Kidney glomerular epithelial cell (primary cell): Measurements from ENCODE around the gene CRISPLD2.

Source experiments
- DNase-seq: peaks from one replicate; lab custom pipeline; 2025; lab: John Stamatoyannopoulos, UW

The CRISPLD2 gene

GRCh38 chr16:84884246-84884595 lies 64.4 kb downstream of the CRISPLD2 start:
- no peak for DNase-seq

GRCh38 chr16:84884596-84885341 lies 65.0 kb downstream of the CRISPLD2 start:
- DNase-seq = no peak

- DNase-seq = no peak
These were observed 65.6 kb downstream of the CRISPLD2 start for GRCh38 chr16:84885342-84885910.

GRCh38 chr16:84886497-84887090 lies 66.8 kb downstream of the CRISPLD2 start:
- no peak for DNase-seq

GRCh38 chr16:84887207-84887606 lies 67.4 kb downstream of the CRISPLD2 start:
- no peak for DNase-seq

- no peak for DNase-seq
These were observed 68.7 kb downstream of the CRISPLD2 start for GRCh38 chr16:84888450-84888849.

- DNase-seq = no peak
These were observed 69.3 kb downstream of the CRISPLD2 start for GRCh38 chr16:84889066-84889465.

- DNase-seq = no peak
These were observed 70.6 kb downstream of the CRISPLD2 start for GRCh38 chr16:84890427-84890826.

- DNase-seq = no peak
These were observed 71.5 kb downstream of the CRISPLD2 start for GRCh38 chr16:84891149-84891795.

- no peak for DNase-seq
These were observed 72.3 kb downstream of the CRISPLD2 start for GRCh38 chr16:84892097-84892496.

GRCh38 chr16:84893467-84893848 lies 73.7 kb downstream of the CRISPLD2 start:
- no peak for DNase-seq

GRCh38 chr16:84893849-84894599 lies 74.2 kb downstream of the CRISPLD2 start:
- no peak for DNase-seq

- DNase-seq = no peak
These were observed 75.2 kb downstream of the CRISPLD2 start for GRCh38 chr16:84895016-84895415.

- DNase-seq = no peak
These were observed 77.1 kb downstream of the CRISPLD2 start for GRCh38 chr16:84896847-84897246.

- no peak for DNase-seq
These were observed 78.2 kb downstream of the CRISPLD2 start for GRCh38 chr16:84897911-84898377.

GRCh38 chr16:84898447-84898846 lies 78.7 kb downstream of the CRISPLD2 start:
- no peak for DNase-seq

GRCh38 chr16:84899414-84899813 lies 79.6 kb downstream of the CRISPLD2 start:
- no peak for DNase-seq

GRCh38 chr16:84905965-84906460 lies 86.2 kb downstream of the CRISPLD2 start:
- no peak for DNase-seq

GRCh38 chr16:84907051-84907450 lies 87.3 kb downstream of the CRISPLD2 start:
- DNase-seq = no peak

GRCh38 chr16:84907575-84907974 lies 87.8 kb downstream of the CRISPLD2 start:
- no peak for DNase-seq

- DNase-seq = no peak
These were observed 89.8 kb downstream of the CRISPLD2 start for GRCh38 chr16:84909476-84910085.
